GM18858 (cell line): ENCODE results near the gene GPR31.

Experiments used
- ATAC-seq: cut with Tn5 transposase; IDR thresholded peaks from one replicate; pipeline ENCODE4 v1.9.1; 2021; ENCODE audit not compliant: unreplicated experiment

GPR31 gene

GRCh38 chr6:167140589-167141474 lies 16.9 kb downstream of the GPR31 start:
- ATAC-seq = no peak

GRCh38 chr6:167139761-167140160 lies 18.0 kb downstream of the GPR31 start:
- ATAC-seq = no peak

- no peak for ATAC-seq
Observed at GRCh38 chr6:167137881-167138280, 19.9 kb downstream of the GPR31 start.

- no peak for ATAC-seq
Observed at GRCh38 chr6:167137081-167137480, 20.7 kb downstream of the GPR31 start.

GRCh38 chr6:167136376-167136775 lies 21.4 kb downstream of the GPR31 start:
- ATAC-seq = no peak

GRCh38 chr6:167134448-167135328 lies 23.1 kb downstream of the GPR31 start:
- ATAC-seq = no peak

- no peak for ATAC-seq
Observed at GRCh38 chr6:167130712-167131684, 26.8 kb downstream of the GPR31 start.

GRCh38 chr6:167130008-167130677 lies 27.6 kb downstream of the GPR31 start:
- peak; percentile 79 for ATAC-seq

- no peak for ATAC-seq
Observed at GRCh38 chr6:167129562-167129961, 28.2 kb downstream of the GPR31 start.

- no peak for ATAC-seq
Observed at GRCh38 chr6:167129159-167129558, 28.6 kb downstream of the GPR31 start.

- no peak for ATAC-seq
Observed at GRCh38 chr6:167127785-167128531, 29.8 kb downstream of the GPR31 start.

GRCh38 chr6:167125855-167126349 lies 31.9 kb downstream of the GPR31 start:
- ATAC-seq = no peak

- no peak for ATAC-seq
Observed at GRCh38 chr6:167125410-167125809, 32.4 kb downstream of the GPR31 start.

- no peak for ATAC-seq
Observed at GRCh38 chr6:167124753-167125152, 33.0 kb downstream of the GPR31 start.

- ATAC-seq = no peak
Observed at GRCh38 chr6:167122827-167123657, 34.7 kb downstream of the GPR31 start, which contains the start of gene CCR6. Gene CCR6, plus strand, starts transcription at chr6:167123096. Its CDS starts 13,039 bp downstream, at chr6:167136135.

- no peak for ATAC-seq
Observed at GRCh38 chr6:167122041-167122826, 35.5 kb downstream of the GPR31 start.

GRCh38 chr6:167121335-167121841 lies 36.4 kb downstream of the GPR31 start:
- no peak for ATAC-seq
